ENCODE measurements around the gene SLC10A1. TPM values are rescaled to one million over a fixed set of nuclear protein-coding genes. Genes with fewer than 3 reads are reported as not detected.

Gene SLC10A1
- total RNA-seq, 1 donor: not detected

DNA sequence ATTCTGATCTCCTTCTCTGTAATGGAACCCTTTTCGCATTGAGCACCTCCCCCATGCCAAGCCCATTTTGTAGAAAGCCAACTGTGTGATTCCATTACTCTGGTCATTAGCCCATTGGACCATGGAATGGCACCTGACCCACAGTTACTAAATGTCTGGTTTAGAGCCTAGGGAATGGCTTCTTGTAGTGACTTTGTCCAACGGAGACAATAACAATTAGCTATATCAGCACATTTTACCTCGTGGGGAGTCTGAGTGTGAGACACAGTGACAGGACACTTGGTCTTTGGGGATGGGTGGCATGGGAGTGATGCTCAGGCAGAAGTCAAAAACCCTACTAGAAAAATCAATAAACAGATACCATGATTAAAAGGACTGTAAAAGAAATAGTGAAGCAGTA is 10.4 kb downstream of the SLC10A1 start:
- TF ChIP-seq, protein P1, sequence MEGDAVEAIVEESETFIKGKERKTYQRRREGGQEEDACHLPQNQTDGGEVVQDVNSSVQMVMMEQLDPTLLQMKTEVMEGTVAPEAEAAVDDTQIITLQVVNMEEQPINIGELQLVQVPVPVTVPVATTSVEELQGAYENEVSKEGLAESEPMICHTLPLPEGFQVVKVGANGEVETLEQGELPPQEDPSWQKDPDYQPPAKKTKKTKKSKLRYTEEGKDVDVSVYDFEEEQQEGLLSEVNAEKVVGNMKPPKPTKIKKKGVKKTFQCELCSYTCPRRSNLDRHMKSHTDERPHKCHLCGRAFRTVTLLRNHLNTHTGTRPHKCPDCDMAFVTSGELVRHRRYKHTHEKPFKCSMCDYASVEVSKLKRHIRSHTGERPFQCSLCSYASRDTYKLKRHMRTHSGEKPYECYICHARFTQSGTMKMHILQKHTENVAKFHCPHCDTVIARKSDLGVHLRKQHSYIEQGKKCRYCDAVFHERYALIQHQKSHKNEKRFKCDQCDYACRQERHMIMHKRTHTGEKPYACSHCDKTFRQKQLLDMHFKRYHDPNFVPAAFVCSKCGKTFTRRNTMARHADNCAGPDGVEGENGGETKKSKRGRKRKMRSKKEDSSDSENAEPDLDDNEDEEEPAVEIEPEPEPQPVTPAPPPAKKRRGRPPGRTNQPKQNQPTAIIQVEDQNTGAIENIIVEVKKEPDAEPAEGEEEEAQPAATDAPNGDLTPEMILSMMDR (IDR thresholded peaks at IDR 0.05; ENCODE audit: insufficient read depth, low read depth, low read length): no peak
- H3K4me3 ChIP-seq (ENCODE audit: low read depth, low read length): no peak overlapping the region
- no peak for DNase-seq (ENCODE audit: low read depth)

GRCh38 chr14:69784942-69785341 is 12.1 kb downstream of the SLC10A1 start:
- TF ChIP-seq, protein P1 (IDR thresholded peaks at IDR 0.05; ENCODE audit: insufficient read depth, low read depth, low read length): no peak
- H3K4me3 ChIP-seq (ENCODE audit: low read depth, low read length): no peak overlapping the region
- no peak for DNase-seq (ENCODE audit: low read depth)

GRCh38 chr14:69780952-69781351 is 16.1 kb downstream of the SLC10A1 start:
- TF ChIP-seq, protein P1 (IDR thresholded peaks at IDR 0.05; ENCODE audit: insufficient read depth, low read depth, low read length): no peak
- DNase-seq (ENCODE audit: low read depth): no peak
- no peak overlapping the region for H3K4me3 ChIP-seq (ENCODE audit: low read depth, low read length)

GRCh38 chr14:69780092-69780491 is 16.9 kb downstream of the SLC10A1 start:
- no peak for DNase-seq (ENCODE audit: low read depth)
- H3K4me3 ChIP-seq (ENCODE audit: low read depth, low read length): no peak overlapping the region
- TF ChIP-seq, protein P1 (IDR thresholded peaks at IDR 0.05; ENCODE audit: insufficient read depth, low read depth, low read length): no peak

- TF ChIP-seq, protein P1 (IDR thresholded peaks at IDR 0.05; ENCODE audit: insufficient read depth, low read depth, low read length): no peak
- H3K4me3 ChIP-seq (ENCODE audit: low read depth, low read length): no peak overlapping the region
- no peak for DNase-seq (ENCODE audit: low read depth)
Measured at GRCh38 chr14:69779088-69779487, 18.0 kb downstream of the SLC10A1 start.

- TF ChIP-seq, protein P1 (IDR thresholded peaks at IDR 0.05; ENCODE audit: insufficient read depth, low read depth, low read length): no peak
- H3K4me3 ChIP-seq (ENCODE audit: low read depth, low read length): no peak overlapping the region
- no peak for DNase-seq (ENCODE audit: low read depth)
Measured at GRCh38 chr14:69776875-69777453, 20.1 kb downstream of the SLC10A1 start.

- no peak for DNase-seq (ENCODE audit: low read depth)
- TF ChIP-seq, protein P1 (IDR thresholded peaks at IDR 0.05; ENCODE audit: insufficient read depth, low read depth, low read length): no peak
Measured at GRCh38 chr14:69775012-69775411, 22.0 kb downstream of the SLC10A1 start.

More at GRCh38 chr14:69775012-69775411, 22.0 kb downstream of the SLC10A1 start:
- H3K4me3 ChIP-seq (ENCODE audit: low read depth, low read length): no peak overlapping the region
